Stomach (tissue), 9 donors: ENCODE measurements around the gene ZNF423. TPM values are rescaled to one million over a fixed set of nuclear protein-coding genes. Genes with fewer than 3 reads are reported as not detected.
"Not testable (repeated sequence)": the region's sequence is repeated elsewhere in the genome, so short reads cannot be mapped to it uniquely, and the experiment has no call there.

Experiments used
- DNase-seq, 2 donors: peaks; one replicate each; pipeline versions ENCODE4 v3.0.0 to v3.0.0-alpha.2; 2013 to 2019
- H3K27ac ChIP-seq, 5 donors: fragments of 200-600 bp in 4 of 5; sonication (generic) in 4 of 5; one replicate each; pipeline ENCODE4 v1.5.1; 2013 to 2019; ENCODE audit warnings: mild to moderate bottlenecking in 1 of 5, moderate library complexity in 1 of 5
- H3K27me3 ChIP-seq, 3 donors: fragments of 200-600 bp; sonication (generic); one replicate each; pipeline ENCODE4 v1.5.1; 2017 to 2019; ENCODE audit warnings: mixed run types in 1 of 3
- H3K36me3 ChIP-seq, 4 donors: fragments of 200-600 bp; sonication (generic); 1 replicate in 3 of 4; 2 replicates in 1 of 4; pipeline ENCODE4 v1.5.1; 2016 to 2019
- H3K4me1 ChIP-seq, 4 donors: fragments of 200-600 bp; sonication (generic); one replicate each; pipeline ENCODE4 v1.5.1; 2016 to 2019
- H3K4me3 ChIP-seq, 4 donors: fragments of 200-600 bp; sonication (generic) in 3 of 4; one replicate each; pipeline ENCODE4 v1.5.1; 2016 to 2019; ENCODE audit warnings: mild to moderate bottlenecking in 1 of 4
- H3K9me3 ChIP-seq, 4 donors: fragments of 200-600 bp; sonication (generic); one replicate each; pipeline ENCODE4 v1.5.1; 2016 to 2019
- CTCF ChIP-seq, 7 experiments: fragments of 450-650 bp in 4 of 7; fragments of 200-600 bp in 3 of 7; sonication (generic) in 3 of 7; IDR thresholded peaks; one replicate each; pipeline ENCODE4 v1.5.1; 2016 to 2019; ENCODE audit warnings: antibody characterized with exemption in 7 of 7, control low read depth in 2 of 7, mild to moderate bottlenecking in 1 of 7
- EP300 ChIP-seq: sonication (generic); formaldehyde crosslinking; IDR thresholded peaks from one replicate; pipeline ENCODE4 v1.6.1; 2017; ENCODE audit warnings: antibody characterized with exemption
- POLR2A ChIP-seq, 4 donors: fragments of 450-650 bp; IDR thresholded peaks; one replicate each; pipeline ENCODE4 v1.6.1; 2016; ENCODE audit warnings: antibody characterized with exemption in 4 of 4, control low read depth in 2 of 4, mild to moderate bottlenecking in 1 of 4, moderate library complexity in 1 of 4
- POLR2AphosphoS5 ChIP-seq, 3 donors: sonication (generic); formaldehyde crosslinking; IDR thresholded peaks; one replicate each; pipeline ENCODE4 v1.6.1; 2016; ENCODE audit warnings: antibody characterized with exemption in 3 of 3
- WGBS, 5 donors: extraction: QIAGEN DNeasy Blood & Tissue Kit in 3 of 5; methylation state at CpG; one replicate each; pipeline versions ENCODE4 v1.1.5 to v1.1.7; 2013 to 2018; 5-methylcytosine and 5-hydroxymethylcytosine counted together
- intact Hi-C: fragments of 100-400 bp; cut with DNase I; formaldehyde crosslinking; loops from one replicate; pipeline ENCODE4 v1.15.1; 2023; ENCODE audit warnings: low total_unique reads
- polyA plus RNA-seq, 3 donors: library from polyadenylated mRNA; stranded (reverse); fragments of 200-250 nt; gene quantifications; one replicate each; pipeline ENCODE4 v1.2.3, GENCODE V29; 2013
- total RNA-seq, 5 donors: library from RNA; depleted of rRNA; stranded (reverse); fragments of >200 nt; gene quantifications; one replicate each; pipeline versions ENCODE4 v1.1.0 to v1.2.3, GENCODE V29; 2014 to 2016
- donor health status: healthy with polysubstance abuse.
- donor health status: Bipolar disorder and iron deficiency.
- donor health status: healthy.

Gene ZNF423
- total and polyA plus RNA-seq, 8 donors: 0.29 to 3.5 (median 1.0) TPM

DNA sequence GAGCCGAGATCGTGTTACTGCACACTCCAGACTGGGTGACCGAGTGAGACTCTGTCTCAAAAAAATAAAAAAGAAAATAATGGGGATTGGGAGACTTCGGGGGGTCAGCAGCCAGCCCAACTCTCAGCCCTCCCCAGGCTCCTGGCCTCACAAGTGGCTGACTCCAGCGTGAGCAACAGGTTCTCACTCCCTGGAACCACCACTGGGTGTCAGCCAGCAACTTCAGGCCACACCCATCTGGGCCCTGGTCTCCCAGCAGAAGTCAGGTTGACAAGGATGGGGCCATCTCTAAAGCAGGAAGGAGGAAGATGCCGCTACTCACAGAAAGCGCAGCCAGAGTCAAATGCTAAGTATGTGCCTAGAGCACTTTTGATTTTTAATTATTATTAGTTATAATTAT lies 342.9 kb downstream of the ZNF423 start:
- H3K9me3 ChIP-seq: no peaks in the 10 kb centered on the region
- no peak overlapping the region for H3K27ac ChIP-seq
- 70 to 81% (median 76%) methylated on average over 7 of the region's 7 CpGs for WGBS, 5 donors
- H3K4me3 ChIP-seq: no peak overlapping the region
- H3K27me3 ChIP-seq: no peaks in the 10 kb centered on the region
- peaks cover 0 to 16% (median 5%) of the 10 kb centered on the region in 4 donors for H3K4me1 ChIP-seq
- TF ChIP-seq POLR2AphosphoS5 (IDR thresholded peaks at IDR 0.05) (no peak), POLR2A (IDR thresholded peaks at IDR 0.05) (no peak), CTCF (IDR thresholded peaks at IDR 0.05) (no peak), EP300 (no peak)
- peak in 1 of 2 donors; percentile 64 for DNase-seq
- intact Hi-C loops: no loop called here
- no peaks in the 10 kb centered on the region for H3K36me3 ChIP-seq

GRCh38 chr16:49510654-49511305 lies 345.1 kb downstream of the ZNF423 start:
- TF ChIP-seq POLR2A (IDR thresholded peaks at IDR 0.05) (no peak), EP300 (no peak), POLR2AphosphoS5 (IDR thresholded peaks at IDR 0.05) (no peak), CTCF (IDR thresholded peaks at IDR 0.05) (no peak)
- Histone ChIP-seq H3K36me3 (no peaks in the 10 kb centered on the region), H3K4me1 (peaks cover 0 to 12% (median 5%) of the 10 kb centered on the region in 4 donors), H3K4me3 (no peak overlapping the region), H3K27me3 (no peaks in the 10 kb centered on the region), H3K9me3 (no peaks in the 10 kb centered on the region), H3K27ac (no peak overlapping the region)
- WGBS, 5 donors: 88 to 95% (median 90%) methylated on average over 16 to 25 of the region's 25 CpGs
- intact Hi-C loops: no loop called here
- DNase-seq: no peak

GRCh38 chr16:49510141-49510540 lies 345.8 kb downstream of the ZNF423 start:
- no peak for DNase-seq
- Histone ChIP-seq H3K9me3 (no peaks in the 10 kb centered on the region), H3K4me3 (no peak overlapping the region), H3K27me3 (no peaks in the 10 kb centered on the region), H3K4me1 (peaks cover 0 to 12% (median 5%) of the 10 kb centered on the region in 4 donors), H3K36me3 (no peaks in the 10 kb centered on the region), H3K27ac (no peak overlapping the region)
- intact Hi-C loops: no loop called here
- WGBS, 5 donors: 86 to 100% (median 92%) methylated on average over 7 to 8 of the region's 8 CpGs
- no peak for TF ChIP-seq EP300
- no peak for TF ChIP-seq POLR2AphosphoS5 (IDR thresholded peaks at IDR 0.05)
- TF ChIP-seq CTCF (IDR thresholded peaks at IDR 0.05): no peak
- TF ChIP-seq POLR2A (IDR thresholded peaks at IDR 0.05): no peak

- H3K27ac ChIP-seq, H3K4me3 ChIP-seq, H3K4me1 ChIP-seq, H3K9me3 ChIP-seq, H3K36me3 ChIP-seq, DNase-seq, H3K27me3 ChIP-seq, intact Hi-C loops: not testable (repeated sequence)
- 70 to 86% (median 78%) methylated on average over 8 of the region's 8 CpGs for WGBS, 5 donors
Measured at GRCh38 chr16:49506058-49507013, 349.6 kb downstream of the ZNF423 start.
